ENCODE measurements around the gene S100A7.

The S100A7 gene

DNA sequence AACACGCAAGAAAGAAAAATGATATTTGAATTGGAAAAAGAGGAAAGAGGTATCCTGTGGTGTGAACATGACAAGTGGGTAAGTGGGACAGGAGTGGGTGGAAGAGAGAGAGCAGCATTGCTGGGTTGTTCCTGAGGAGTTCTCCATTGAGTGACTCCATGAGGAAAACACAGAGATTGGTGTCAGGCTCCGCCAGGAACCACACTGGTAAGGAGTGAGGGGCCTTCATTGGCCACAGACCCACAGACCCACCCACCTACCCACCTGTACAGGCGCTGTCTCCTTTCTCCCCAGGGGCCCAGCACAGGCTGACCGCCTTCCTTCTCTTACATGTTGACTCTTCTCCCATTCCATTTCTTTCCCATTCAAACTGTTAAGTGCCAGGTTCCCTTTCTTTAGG, 23.2 kb downstream of the S100A7 start:
- WGBS = 89% methylated on average over 4 of the region's 4 CpGs
- no peak overlapping the region for H2BK15ac ChIP-seq (ENCODE audit: low read depth, poor library complexity, severe bottlenecking)

DNA sequence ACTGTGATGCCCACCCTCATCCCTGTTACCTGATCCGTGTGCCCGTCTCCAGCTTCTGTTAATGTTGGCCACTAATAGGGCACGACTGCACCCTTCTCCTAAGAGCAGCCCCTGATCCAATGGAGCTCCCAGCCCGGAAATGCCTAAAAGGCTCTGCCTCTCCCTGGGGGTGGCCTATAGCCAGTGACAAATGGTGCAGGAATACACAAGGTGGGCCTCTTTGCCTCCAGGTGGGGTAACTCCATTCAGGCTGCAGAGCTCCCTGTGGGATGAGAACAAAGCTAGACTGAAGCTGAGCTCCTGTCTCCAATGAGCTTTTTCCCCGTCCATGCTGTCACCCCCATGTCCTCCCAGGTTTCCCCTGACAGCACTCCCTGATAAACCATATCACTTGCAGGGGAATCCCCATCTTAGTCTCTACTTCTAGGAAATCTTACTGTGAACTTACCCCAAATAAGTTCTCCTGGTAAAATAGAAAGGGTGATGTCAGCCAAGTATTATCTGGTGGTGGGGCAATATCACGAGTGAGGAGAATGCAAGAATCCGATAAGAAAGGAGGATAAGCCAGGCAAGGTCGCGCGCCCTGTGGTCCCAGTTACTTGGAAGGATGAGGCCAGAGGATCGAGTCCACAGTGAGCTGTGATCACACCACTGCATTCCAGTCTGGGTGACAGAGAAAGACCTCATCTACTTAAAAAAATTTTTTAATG, 25.6 kb downstream of the S100A7 start:
- H3K27ac ChIP-seq (ENCODE audit: low read length, poor library complexity, severe bottlenecking) = no peak overlapping the region
- H3K18ac ChIP-seq (ENCODE audit: low read depth in 1 of 2, low read length in 2 of 2) = no peak overlapping the region
- no peaks in the 10 kb centered on the region for H3K9me3 ChIP-seq (ENCODE audit: control insufficient read depth, low read length)
- peaks cover 2% of the 10 kb centered on the region for H3K4me1 ChIP-seq (ENCODE audit: control insufficient read depth, insufficient read depth, low read depth, low read length)
- no peak overlapping the region for H2AFZ ChIP-seq (ENCODE audit: low read depth, low read length)
- no peak overlapping the region for H4K91ac ChIP-seq (ENCODE audit: low read length)
- H3K4me2 ChIP-seq (ENCODE audit: low read length, poor library complexity, severe bottlenecking) = no peak overlapping the region
- no peak overlapping the region for H3K14ac ChIP-seq (ENCODE audit: low read length in 2 of 2)
- H2BK15ac ChIP-seq (ENCODE audit: low read depth, poor library complexity, severe bottlenecking) = no peak overlapping the region
- H2BK12ac ChIP-seq (ENCODE audit: low read length in 2 of 2) = no peak overlapping the region
- H3K27me3 ChIP-seq (ENCODE audit: control insufficient read depth in 1 of 2, insufficient read depth in 1 of 2, low read length in 2 of 2) = peaks cover 0 to 79% of the 10 kb centered on the region in 2 experiments
- H2BK5ac ChIP-seq (ENCODE audit: low read depth, low read length, poor library complexity, severe bottlenecking) = no peak overlapping the region
- no peak overlapping the region for H2AK5ac ChIP-seq (ENCODE audit: low read length, severe bottlenecking)
- H3K9ac ChIP-seq (ENCODE audit: low read length) = no peak overlapping the region
- 82% methylated on average over 11 of the region's 11 CpGs for WGBS
- no peak overlapping the region for H3K4ac ChIP-seq (ENCODE audit: low read depth in 1 of 2, low read length in 2 of 2)
- H2BK120ac ChIP-seq (ENCODE audit: low read depth, low read length) = no peak overlapping the region
- no peaks in the 10 kb centered on the region for H3K79me1 ChIP-seq (replicated peaks; ENCODE audit: low read length, poor library complexity, severe bottlenecking)
- DNase-seq = no peak
- H4K8ac ChIP-seq (ENCODE audit: low read length) = no peak overlapping the region
- H3K23ac ChIP-seq (ENCODE audit: low read length in 2 of 2) = no peak overlapping the region
- no peaks in the 10 kb centered on the region for H3K36me3 ChIP-seq (ENCODE audit: control insufficient read depth in 1 of 2, insufficient read depth in 2 of 2, low read depth in 1 of 2, low read length in 2 of 2)
- no peak overlapping the region for H3K4me3 ChIP-seq (ENCODE audit: insufficient read depth in 1 of 2, low read depth in 1 of 2, low read length in 2 of 2)

More for the DNA sequence above, 23.2 kb downstream of the S100A7 start:
- Histone ChIP-seq H2AFZ (ENCODE audit: low read depth, low read length) (no peak overlapping the region), H3K9me3 (ENCODE audit: control insufficient read depth, low read length) (no peaks in the 10 kb centered on the region), H2BK12ac (ENCODE audit: low read length in 2 of 2) (no peak overlapping the region), H3K4me2 (ENCODE audit: low read length, poor library complexity, severe bottlenecking) (no peak overlapping the region), H3K4me1 (ENCODE audit: control insufficient read depth, insufficient read depth, low read depth, low read length) (no peaks in the 10 kb centered on the region), H3K18ac (ENCODE audit: low read depth in 1 of 2, low read length in 2 of 2) (no peak overlapping the region), H3K4ac (ENCODE audit: low read depth in 1 of 2, low read length in 2 of 2) (no peak overlapping the region), H3K79me1 (replicated peaks; ENCODE audit: low read length, poor library complexity, severe bottlenecking) (no peaks in the 10 kb centered on the region), H3K9ac (ENCODE audit: low read length) (no peak overlapping the region), H3K27ac (ENCODE audit: low read length, poor library complexity, severe bottlenecking) (no peak overlapping the region), H3K23ac (ENCODE audit: low read length in 2 of 2) (no peak overlapping the region), H2BK5ac (ENCODE audit: low read depth, low read length, poor library complexity, severe bottlenecking) (no peak overlapping the region), H4K8ac (ENCODE audit: low read length) (no peak overlapping the region), H3K27me3 (ENCODE audit: control insufficient read depth in 1 of 2, insufficient read depth in 1 of 2, low read length in 2 of 2) (peaks cover 0 to 64% of the 10 kb centered on the region in 2 experiments), H2AK5ac (ENCODE audit: low read length, severe bottlenecking) (no peak overlapping the region), H3K4me3 (ENCODE audit: insufficient read depth in 1 of 2, low read depth in 1 of 2, low read length in 2 of 2) (no peak overlapping the region), H4K91ac (ENCODE audit: low read length) (no peak overlapping the region), H3K14ac (ENCODE audit: low read length in 2 of 2) (no peak overlapping the region), H2BK120ac (ENCODE audit: low read depth, low read length) (no peak overlapping the region), H3K36me3 (ENCODE audit: control insufficient read depth in 1 of 2, insufficient read depth in 2 of 2, low read depth in 1 of 2, low read length in 2 of 2) (no peaks in the 10 kb centered on the region)
- no peak for DNase-seq

DNA sequence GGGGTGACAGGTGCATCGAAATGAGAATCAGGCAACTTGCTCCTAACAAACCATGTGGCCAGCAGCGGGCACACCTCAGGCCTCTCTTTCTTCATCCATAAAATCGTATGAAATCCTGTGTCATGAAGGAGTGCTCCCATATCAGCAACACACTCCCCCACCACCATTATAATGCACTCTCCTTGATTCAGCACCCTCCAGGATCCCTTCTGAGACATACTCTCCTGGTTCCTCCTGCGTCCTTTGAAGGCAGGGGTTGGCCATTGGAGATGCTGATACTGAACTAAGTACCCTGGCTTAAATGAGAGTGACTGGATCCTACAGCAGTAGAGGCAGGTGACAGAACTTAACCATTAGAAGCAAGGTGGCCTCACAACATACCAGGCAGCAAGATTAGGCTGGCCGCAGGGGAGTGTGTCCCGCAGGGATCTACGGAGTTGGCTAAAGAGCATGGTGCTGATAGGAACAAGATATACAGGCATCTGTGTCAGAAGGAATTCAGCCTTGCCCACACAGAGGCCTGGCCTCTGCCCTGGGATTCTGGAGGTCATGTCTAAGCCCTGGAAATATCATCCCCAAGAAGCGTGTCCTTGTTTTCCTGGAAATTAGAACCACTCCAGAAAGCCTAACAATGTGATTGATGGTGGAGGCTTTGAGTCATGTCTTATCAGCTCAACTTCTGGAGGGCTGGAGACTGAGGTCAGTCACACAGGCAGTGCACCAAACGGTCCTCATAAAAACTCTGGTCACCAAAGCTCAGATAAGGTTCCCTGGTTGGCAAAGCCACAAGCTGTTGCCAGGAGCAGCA, 27.4 kb downstream of the S100A7 start:
- H2BK5ac ChIP-seq (ENCODE audit: low read depth, low read length, poor library complexity, severe bottlenecking) = no peak overlapping the region
- H3K9me3 ChIP-seq (ENCODE audit: control insufficient read depth, low read length) = no peaks in the 10 kb centered on the region
- no peak overlapping the region for H2BK120ac ChIP-seq (ENCODE audit: low read depth, low read length)
- no peak overlapping the region for H3K27ac ChIP-seq (ENCODE audit: low read length, poor library complexity, severe bottlenecking)
- no peak overlapping the region for H2BK12ac ChIP-seq (ENCODE audit: low read length in 2 of 2)
- H2AK5ac ChIP-seq (ENCODE audit: low read length, severe bottlenecking) = no peak overlapping the region
- H3K36me3 ChIP-seq (ENCODE audit: control insufficient read depth in 1 of 2, insufficient read depth in 2 of 2, low read depth in 1 of 2, low read length in 2 of 2) = no peaks in the 10 kb centered on the region
- no peaks in the 10 kb centered on the region for H3K79me1 ChIP-seq (replicated peaks; ENCODE audit: low read length, poor library complexity, severe bottlenecking)
- no peak overlapping the region for H3K18ac ChIP-seq (ENCODE audit: low read depth in 1 of 2, low read length in 2 of 2)
- H3K14ac ChIP-seq (ENCODE audit: low read length in 2 of 2) = no peak overlapping the region
- H3K4me3 ChIP-seq (ENCODE audit: insufficient read depth in 1 of 2, low read depth in 1 of 2, low read length in 2 of 2) = no peak overlapping the region
- H3K4me2 ChIP-seq (ENCODE audit: low read length, poor library complexity, severe bottlenecking) = no peak overlapping the region
- H4K8ac ChIP-seq (ENCODE audit: low read length) = no peak overlapping the region
- no peak overlapping the region for H3K9ac ChIP-seq (ENCODE audit: low read length)
- DNase-seq = no peak
- H3K4me1 ChIP-seq (ENCODE audit: control insufficient read depth, insufficient read depth, low read depth, low read length) = peaks cover 2% of the 10 kb centered on the region
- peaks cover 0 to 82% of the 10 kb centered on the region in 2 experiments for H3K27me3 ChIP-seq (ENCODE audit: control insufficient read depth in 1 of 2, insufficient read depth in 1 of 2, low read length in 2 of 2)
- H4K91ac ChIP-seq (ENCODE audit: low read length) = no peak overlapping the region
- 75% methylated on average over 9 of the region's 9 CpGs for WGBS
- H3K23ac ChIP-seq (ENCODE audit: low read length in 2 of 2) = no peak overlapping the region
- H2BK15ac ChIP-seq (ENCODE audit: low read depth, poor library complexity, severe bottlenecking) = no peak overlapping the region
- H3K4ac ChIP-seq (ENCODE audit: low read depth in 1 of 2, low read length in 2 of 2) = no peak overlapping the region
- no peak overlapping the region for H2AFZ ChIP-seq (ENCODE audit: low read depth, low read length)

DNA sequence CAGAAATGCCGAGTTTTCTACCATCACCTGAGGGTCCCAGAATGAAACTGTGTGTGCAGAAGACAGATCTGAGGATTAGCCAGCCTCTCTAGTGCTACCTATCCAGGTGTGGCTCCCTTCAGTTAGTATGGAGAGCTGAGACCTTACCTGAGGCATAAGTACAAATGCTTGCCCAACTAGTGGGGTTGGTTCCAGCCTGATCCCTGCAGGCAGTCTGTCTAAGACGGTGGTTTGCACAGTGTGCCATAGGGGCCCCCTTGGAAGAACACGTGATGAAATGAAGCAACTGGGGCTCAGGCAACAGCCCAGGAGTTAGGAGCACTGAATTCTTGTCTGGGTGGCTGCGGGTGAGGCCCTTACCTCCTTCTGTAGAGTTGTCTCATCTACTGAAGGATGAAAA, 28.5 kb downstream of the S100A7 start:
- no peak overlapping the region for H3K4me2 ChIP-seq (ENCODE audit: low read length, poor library complexity, severe bottlenecking)
- no peak overlapping the region for H2BK120ac ChIP-seq (ENCODE audit: low read depth, low read length)
- no peak overlapping the region for H2BK15ac ChIP-seq (ENCODE audit: low read depth, poor library complexity, severe bottlenecking)
- H3K9ac ChIP-seq (ENCODE audit: low read length) = no peak overlapping the region
- H3K36me3 ChIP-seq (ENCODE audit: control insufficient read depth in 1 of 2, insufficient read depth in 2 of 2, low read depth in 1 of 2, low read length in 2 of 2) = no peaks in the 10 kb centered on the region
- H2BK12ac ChIP-seq (ENCODE audit: low read length in 2 of 2) = no peak overlapping the region
- no peak overlapping the region for H2AK5ac ChIP-seq (ENCODE audit: low read length, severe bottlenecking)
- no peak overlapping the region for H3K23ac ChIP-seq (ENCODE audit: low read length in 2 of 2)
- no peaks in the 10 kb centered on the region for H3K9me3 ChIP-seq (ENCODE audit: control insufficient read depth, low read length)
- no peak overlapping the region for H3K18ac ChIP-seq (ENCODE audit: low read depth in 1 of 2, low read length in 2 of 2)
- no peak overlapping the region for H2BK5ac ChIP-seq (ENCODE audit: low read depth, low read length, poor library complexity, severe bottlenecking)
- peaks cover 0 to 73% of the 10 kb centered on the region in 2 experiments for H3K27me3 ChIP-seq (ENCODE audit: control insufficient read depth in 1 of 2, insufficient read depth in 1 of 2, low read length in 2 of 2)
- H3K79me1 ChIP-seq (replicated peaks; ENCODE audit: low read length, poor library complexity, severe bottlenecking) = no peaks in the 10 kb centered on the region
- H4K91ac ChIP-seq (ENCODE audit: low read length) = no peak overlapping the region
- peaks cover 2% of the 10 kb centered on the region for H3K4me1 ChIP-seq (ENCODE audit: control insufficient read depth, insufficient read depth, low read depth, low read length)
- H3K4ac ChIP-seq (ENCODE audit: low read depth in 1 of 2, low read length in 2 of 2) = no peak overlapping the region
- DNase-seq = no peak
- no peak overlapping the region for H2AFZ ChIP-seq (ENCODE audit: low read depth, low read length)
- H3K14ac ChIP-seq (ENCODE audit: low read length in 2 of 2) = no peak overlapping the region
- no peak overlapping the region for H3K4me3 ChIP-seq (ENCODE audit: insufficient read depth in 1 of 2, low read depth in 1 of 2, low read length in 2 of 2)
- H3K27ac ChIP-seq (ENCODE audit: low read length, poor library complexity, severe bottlenecking) = no peak overlapping the region
- H4K8ac ChIP-seq (ENCODE audit: low read length) = no peak overlapping the region
- 48% methylated on average over 4 of the region's 4 CpGs for WGBS
